HCT116 (cell line): Measurements from ENCODE around the gene METTL2A. TPM values are rescaled to one million over a fixed set of nuclear protein-coding genes. Genes with fewer than 3 reads are reported as not detected.

Experiments used
- ATAC-seq: fragments of 200-7000 bp; cut with Tn5 transposase; 2 replicates; pipeline ENCODE4 v1.9.1; 2020; ENCODE audit warnings: mild to moderate bottlenecking, moderate library complexity
- BruUV-seq: library from RNA; stranded (reverse); fragments of 400-500 nt; replicated peaks from 2 replicates; lab custom pipeline; 2021; lab: Mats Ljungman, UMichigan
- CTCF ChIA-PET: fragments of 300-600 bp; sonication (Branson Sonifier 250); formaldehyde crosslinking; loops from one replicate; lab custom pipeline; 2021; ENCODE audit warnings: antibody characterized with exemption; lab: Charles Lee
- POLR2A ChIA-PET: fragments of 300-600, 350-600 bp; sonication (Branson Sonifier 250); formaldehyde crosslinking; loops from one replicate; lab custom pipeline; 2021; ENCODE audit warnings: antibody characterized with exemption; lab: Charles Lee
- RAD21 ChIA-PET, 2 experiments: fragments of 300-600 bp; sonication (Branson Sonifier 250); formaldehyde crosslinking; loops; one replicate each; lab custom pipeline; 2023; ENCODE audit warnings: low total read pairs in 2 of 2; ENCODE audit not compliant: uncharacterized antibody in 2 of 2, unreplicated experiment in 2 of 2, low non-redundant PET in 1 of 2; lab: Charles Lee
- DNase-seq: peaks from one replicate; pipeline ENCODE4 v3.0.0-alpha.2; 2010; ENCODE audit warnings: low read depth, low spot score
- H2AFZ ChIP-seq: fragments of 200-600 bp; shearing (Covaris generic), sonication (generic); 2 replicates; pipeline ENCODE4 v1.6.1; 2017; ENCODE audit warnings: low read depth, mixed run types, mixed read lengths, antibody characterized with exemption, low read length; ENCODE audit not compliant: poor library complexity, severe bottlenecking
- H3K27ac ChIP-seq: 2 replicates; pipeline ENCODE4 v1.5.1; 2012; ENCODE audit warnings: low read depth, low read length
- H3K27me3 ChIP-seq: fragments of 200-600 bp; sonication (generic); 2 replicates; pipeline ENCODE4 v1.6.1; 2016; ENCODE audit warnings: mixed run types, low read length, mixed read lengths; ENCODE audit not compliant: insufficient read depth
- H3K36me3 ChIP-seq, 2 experiments: fragments of 200-500 bp in 1 of 2; fragments of 200-600 bp in 1 of 2; sonication (Bioruptor generic) in 1 of 2; sonication (generic) in 1 of 2; 2 replicates each; pipeline versions ENCODE4 v1.5.1 to v1.6.1; 2014 to 2016; ENCODE audit warnings: low read length in 2 of 2, inconsistent platforms in 1 of 2, mixed read lengths in 1 of 2, mixed run types in 1 of 2; ENCODE audit not compliant: insufficient read depth in 2 of 2, control insufficient read depth in 1 of 2
- H3K4me1 ChIP-seq, 2 experiments: fragments of 200-600 bp in 1 of 2; sonication (generic) in 1 of 2; 2 replicates each; pipeline versions ENCODE4 v1.5.1 to v1.6.1; 2012 to 2017; ENCODE audit warnings: low read length in 2 of 2, inconsistent platforms in 1 of 2, mild to moderate bottlenecking in 1 of 2, mixed read lengths in 1 of 2, mixed run types in 1 of 2, moderate library complexity in 1 of 2; ENCODE audit not compliant: insufficient read depth in 2 of 2, control insufficient read depth in 1 of 2
- H3K4me2 ChIP-seq: fragments of 200-600 bp; sonication (generic); 2 replicates; pipeline ENCODE4 v1.6.1; 2017; ENCODE audit warnings: mixed run types, low read length, mixed read lengths
- H3K4me3 ChIP-seq, 2 experiments: fragments of 200-600 bp in 1 of 2; sonication (generic) in 1 of 2; replicated peaks in 1 of 2; 2 replicates each; pipeline ENCODE4 v1.5.1; 2011 to 2016; ENCODE audit warnings: low read length in 2 of 2, control low read depth in 1 of 2, low read depth in 1 of 2, mild to moderate bottlenecking in 1 of 2, mixed read lengths in 1 of 2, mixed run types in 1 of 2
- H3K79me2 ChIP-seq: fragments of 200-600 bp; sonication (generic); 2 replicates; pipeline ENCODE4 v1.6.1; 2017; ENCODE audit warnings: mild to moderate bottlenecking, mixed run types, low read length, moderate library complexity, mixed read lengths; ENCODE audit not compliant: insufficient read depth
- H3K9ac ChIP-seq: fragments of 200-600 bp; sonication (generic); 2 replicates; pipeline ENCODE4 v1.6.1; 2016; ENCODE audit warnings: low read length, mixed read lengths
- H3K9me2 ChIP-seq: fragments of 200-600 bp; sonication (generic), shearing (Covaris generic); 2 replicates; pipeline ENCODE4 v1.6.1; 2017; ENCODE audit warnings: mixed run types, mild to moderate bottlenecking, moderate library complexity; ENCODE audit not compliant: insufficient read depth
- H3K9me3 ChIP-seq, 2 experiments: fragments of 200-500 bp in 1 of 2; fragments of 200-600 bp in 1 of 2; sonication (Bioruptor generic) in 1 of 2; sonication (generic) in 1 of 2; 2 replicates each; pipeline ENCODE4 v1.6.1; 2014 to 2017; ENCODE audit warnings: low read length in 2 of 2, mixed read lengths in 2 of 2, inconsistent platforms in 1 of 2, low read depth in 1 of 2, mild to moderate bottlenecking in 1 of 2, mixed run types in 1 of 2, moderate library complexity in 1 of 2; ENCODE audit not compliant: control insufficient read depth in 1 of 2, insufficient read depth in 1 of 2
- H4K20me1 ChIP-seq: fragments of 200-600 bp; sonication (generic), shearing (Covaris generic); 2 replicates; pipeline ENCODE4 v1.6.1; 2017; ENCODE audit warnings: mixed run types, mild to moderate bottlenecking, moderate library complexity; ENCODE audit not compliant: insufficient read depth
- CEBPB ChIP-seq: IDR thresholded peaks from 2 replicates; pipeline ENCODE4 v1.6.1; 2012; ENCODE audit warnings: low read depth
- EGR1 ChIP-seq: IDR thresholded peaks from 2 replicates; pipeline ENCODE4 v1.6.1; 2012; ENCODE audit warnings: low read depth
- ELF1 ChIP-seq: IDR thresholded peaks from 2 replicates; pipeline ENCODE4 v1.6.1; 2012; ENCODE audit warnings: low read depth, borderline replicate concordance
- EZH2phosphoT487 ChIP-seq: fragments of 200-600 bp; IDR thresholded peaks from 2 replicates; pipeline ENCODE4 v1.6.1; 2018; ENCODE audit warnings: antibody characterized with exemption, borderline replicate concordance
- FOSL1 ChIP-seq: IDR thresholded peaks from 2 replicates; pipeline ENCODE4 v1.6.1; 2012; ENCODE audit warnings: low read depth
- JUND ChIP-seq: IDR thresholded peaks from 2 replicates; pipeline ENCODE4 v1.6.1; 2012
- MAX ChIP-seq: IDR thresholded peaks from 2 replicates; pipeline ENCODE4 v1.6.1; 2012
- POLR2A ChIP-seq: IDR thresholded peaks from 2 replicates; pipeline ENCODE4 v1.7.0; 2011; ENCODE audit warnings: borderline replicate concordance; ENCODE audit not compliant: insufficient read depth, insufficient read length; ENCODE audit errors: extremely low read depth
- POLR2AphosphoS5 ChIP-seq: IDR thresholded peaks from 2 replicates; pipeline ENCODE4 v1.6.1; 2011; ENCODE audit warnings: mild to moderate bottlenecking, low read depth, low read length, moderate library complexity
- RAD21 ChIP-seq: IDR thresholded peaks from 2 replicates; pipeline ENCODE4 v1.6.1; 2012; ENCODE audit warnings: low read depth, mild to moderate bottlenecking
- REST ChIP-seq: IDR thresholded peaks from 2 replicates; pipeline ENCODE4 v1.6.1; 2012; ENCODE audit warnings: low read depth
- SIN3A ChIP-seq: IDR thresholded peaks from 2 replicates; pipeline ENCODE4 v1.6.1; 2012; ENCODE audit warnings: low read depth
- TCF7L2 ChIP-seq: IDR thresholded peaks from 2 replicates; pipeline ENCODE4 v1.7.0; 2011; ENCODE audit warnings: borderline replicate concordance, inconsistent platforms; ENCODE audit not compliant: insufficient read depth, insufficient read length; ENCODE audit errors: extremely low read depth
- ZBTB33 ChIP-seq: IDR thresholded peaks from 2 replicates; pipeline ENCODE4 v1.6.1; 2011; ENCODE audit warnings: mild to moderate bottlenecking, low read length, moderate library complexity; ENCODE audit not compliant: insufficient replicate concordance; ENCODE audit errors: extremely low read depth
- ZFX ChIP-seq: fragments of 450-650 bp; IDR thresholded peaks from 2 replicates; pipeline ENCODE4 v1.6.1; 2017
- ZNF274 ChIP-seq: fragments of 200-500 bp; sonication (Bioruptor generic); IDR thresholded peaks from 2 replicates; pipeline ENCODE4 v1.6.1; 2014; ENCODE audit warnings: mild to moderate bottlenecking, low read depth, low read length, inconsistent platforms
- intact Hi-C: fragments of 100-400 bp; cut with micrococcal nuclease; formaldehyde crosslinking; loops from 2 replicates; pipeline ENCODE4 v1.10.0; 2022
- total RNA-seq: library from RNA; stranded (reverse); gene quantifications from one replicate; pipeline ENCODE4 v1.2.1, GENCODE V29; 2021; ENCODE audit not compliant: unreplicated experiment

The METTL2A gene
- total RNA-seq, 1 experiment from 2014 or later = 50.3 TPM

GRCh38 chr17:62381561-62381960, 42.1 kb upstream of the METTL2A start:
- ATAC-seq = no peak
- intact Hi-C loops = no loop called here
- Histone ChIP-seq H3K27me3 (no peaks in the 10 kb centered on the region), H3K27ac (no peak overlapping the region), H3K79me2 (no peaks in the 10 kb centered on the region), H4K20me1 (no peaks in the 10 kb centered on the region), H3K9ac (no peak overlapping the region), H3K4me2 (no peak overlapping the region), H3K4me1 (no peaks in the 10 kb centered on the region), H3K9me2 (no peaks in the 10 kb centered on the region), H3K9me3 (no peaks in the 10 kb centered on the region), H2AFZ (no peak overlapping the region), H3K36me3 (no peaks in the 10 kb centered on the region), H3K4me3 (no peak overlapping the region)
- TF ChIP-seq POLR2A (no peak), TCF7L2 (no peak), ZBTB33 (no peak), EZH2phosphoT487 (no peak), JUND (no peak), MAX (no peak), FOSL1 (no peak), ZFX (no peak), ELF1 (no peak), REST (no peak), CEBPB (no peak), SIN3A (no peak), ZNF274 (no peak), POLR2AphosphoS5 (no peak), RAD21 (no peak), EGR1 (no peak)
- CTCF ChIA-PET = no interaction called here
- no peak for DNase-seq
- no TSS peak for BruUV-seq
- POLR2A ChIA-PET = no interaction called here
- RAD21 ChIA-PET = no interaction called here
